ENCODE results near the gene EFNA5. TPM values are rescaled to one million over a fixed set of nuclear protein-coding genes. Genes with fewer than 3 reads are reported as not detected.

The EFNA5 gene
- total and polyA plus RNA-seq, 2 of the 13 experiments (the other 11 are each of a cell fraction or from before 2014, with no cell fraction given): not detected

- FAIRE-seq (no peak), ATAC-seq (no peak), DNase-seq (ENCODE audit: low spot score) (no peak)
- no peaks in the 10 kb centered on the region for H3K4me1 ChIP-seq (ENCODE audit: insufficient read depth, low read length)
- H4K20me1 ChIP-seq (ENCODE audit: insufficient read depth, low read length): no peaks in the 10 kb centered on the region
- CTCF ChIA-PET (ENCODE audit: low intra/inter-chr PET ratio, low total read pairs): no interaction called here
- H3K27ac ChIP-seq (ENCODE audit: extremely low read length, insufficient read depth, low read length): no peak overlapping the region
- no peak overlapping the region for H2AFZ ChIP-seq (ENCODE audit: low read length)
- WGBS (ENCODE audit: low lambda C conversion rate): 20% methylated on average over 6 of the region's 6 CpGs
- H3K4me2 ChIP-seq (ENCODE audit: low read depth, low read length): no peak overlapping the region
- TF ChIP-seq ZBTB44 (CRISPR knock-in tag; IDR thresholded peaks at IDR 0.05) (no peak), CREB1 (IDR thresholded peaks at IDR 0.05) (no peak), CREB1 (CRISPR knock-in tag; IDR thresholded peaks at IDR 0.05) (no peak), SIX4 (CRISPR knock-in tag; IDR thresholded peaks at IDR 0.05) (no peak), XRCC5 (optimal IDR thresholded peaks at IDR 0.05; ENCODE audit: low read length) (no peak), ZMAT5 (CRISPR knock-in tag; IDR thresholded peaks at IDR 0.05; ENCODE audit: borderline replicate concordance, low read depth) (no peak), PHF8 (CRISPR knock-in tag; IDR thresholded peaks at IDR 0.05) (no peak), NPAS2 (CRISPR knock-in tag; IDR thresholded peaks at IDR 0.05; ENCODE audit: borderline replicate concordance) (no peak), ZNF761 (CRISPR knock-in tag; conservative IDR thresholded peaks at IDR 0.05) (no peak), ZBTB4 (CRISPR knock-in tag; IDR thresholded peaks at IDR 0.05; ENCODE audit: borderline replicate concordance) (no peak), SP1 (IDR thresholded peaks at IDR 0.05) (no peak), SP1 (CRISPR knock-in tag; IDR thresholded peaks at IDR 0.05) (no peak), ZFP37 (CRISPR knock-in tag; IDR thresholded peaks at IDR 0.05; ENCODE audit: borderline replicate concordance) (no peak), PATZ1 (CRISPR knock-in tag; IDR thresholded peaks at IDR 0.05) (no peak), KDM5A (IDR thresholded peaks at IDR 0.05; ENCODE audit: borderline replicate concordance, low read length) (no peak), RXRB (CRISPR knock-in tag; IDR thresholded peaks at IDR 0.05; ENCODE audit: borderline replicate concordance) (no peak), SP2 (CRISPR knock-in tag; IDR thresholded peaks at IDR 0.05) (no peak)
- no peak overlapping the region for H3K9ac ChIP-seq (ENCODE audit: insufficient read depth, low read depth, low read length)
- H3K4me3 ChIP-seq (replicated peaks in 1 of 3; ENCODE audit: insufficient read depth in 1 of 3, low read depth in 2 of 3, low read length in 3 of 3): no peak overlapping the region
- no peaks in the 10 kb centered on the region for H3K27me3 ChIP-seq (ENCODE audit: control insufficient read depth in 1 of 2, insufficient read depth in 2 of 2, low read length in 2 of 2)
- no peaks in the 10 kb centered on the region for H3K79me2 ChIP-seq (ENCODE audit: insufficient read depth, low read length)
- no peaks in the 10 kb centered on the region for H3K9me3 ChIP-seq (ENCODE audit: low read length)
- intact Hi-C loops (cut with micrococcal nuclease; ENCODE audit: unreplicated experiment) (no loop called here), in situ Hi-C loops (cut with HindIII; ENCODE audit: extremely low pct_ligation_motif_present, low pct_unique_long_range_greater_than_20kb) (no loop called here)
- POLR2A ChIA-PET: no interaction called here
- no TSS peak for BruUV-seq (replicated peaks)
- H3K36me3 ChIP-seq (replicated peaks in 1 of 2; ENCODE audit: control insufficient read depth in 1 of 2, insufficient read depth in 2 of 2, low read length in 2 of 2): no peaks in the 10 kb centered on the region
These were observed 110.4 kb downstream of the EFNA5 start for GRCh38 chr5:107560377-107560776.

All from HepG2 (cell line).